ENCODE measurements around the gene FBXL22.

DNA sequence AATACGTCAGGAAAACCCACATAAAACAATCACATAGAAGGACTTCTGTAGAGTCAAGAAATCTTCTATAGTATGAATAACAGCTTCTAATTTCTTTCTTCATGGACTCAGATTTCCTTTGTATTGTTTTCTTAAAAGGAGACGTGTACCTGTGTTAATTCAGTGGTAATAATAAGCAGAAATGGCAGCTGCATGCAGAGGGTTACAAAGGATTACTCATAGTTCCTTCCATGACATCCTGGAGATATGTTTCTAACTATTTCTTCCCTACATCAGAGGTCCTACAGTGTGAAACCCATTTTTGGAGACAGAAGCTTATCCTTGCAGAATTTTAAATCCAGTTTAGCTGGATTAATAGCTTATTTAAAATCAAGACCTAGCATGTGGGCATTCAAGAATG lies 36.1 kb downstream of the FBXL22 start:
- TF ChIP-seq, protein P1, sequence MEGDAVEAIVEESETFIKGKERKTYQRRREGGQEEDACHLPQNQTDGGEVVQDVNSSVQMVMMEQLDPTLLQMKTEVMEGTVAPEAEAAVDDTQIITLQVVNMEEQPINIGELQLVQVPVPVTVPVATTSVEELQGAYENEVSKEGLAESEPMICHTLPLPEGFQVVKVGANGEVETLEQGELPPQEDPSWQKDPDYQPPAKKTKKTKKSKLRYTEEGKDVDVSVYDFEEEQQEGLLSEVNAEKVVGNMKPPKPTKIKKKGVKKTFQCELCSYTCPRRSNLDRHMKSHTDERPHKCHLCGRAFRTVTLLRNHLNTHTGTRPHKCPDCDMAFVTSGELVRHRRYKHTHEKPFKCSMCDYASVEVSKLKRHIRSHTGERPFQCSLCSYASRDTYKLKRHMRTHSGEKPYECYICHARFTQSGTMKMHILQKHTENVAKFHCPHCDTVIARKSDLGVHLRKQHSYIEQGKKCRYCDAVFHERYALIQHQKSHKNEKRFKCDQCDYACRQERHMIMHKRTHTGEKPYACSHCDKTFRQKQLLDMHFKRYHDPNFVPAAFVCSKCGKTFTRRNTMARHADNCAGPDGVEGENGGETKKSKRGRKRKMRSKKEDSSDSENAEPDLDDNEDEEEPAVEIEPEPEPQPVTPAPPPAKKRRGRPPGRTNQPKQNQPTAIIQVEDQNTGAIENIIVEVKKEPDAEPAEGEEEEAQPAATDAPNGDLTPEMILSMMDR (conservative IDR thresholded peaks at IDR 0.05 in 1 of 2, IDR thresholded peaks at IDR 0.05 in 1 of 2; ENCODE audit: low read depth in 1 of 2, low read length in 2 of 2): no peak
- TF ChIP-seq EZH2 (IDR thresholded peaks at IDR 0.05; ENCODE audit: low read length, missing control alignments): no peak
